BE2C (cell line): ENCODE data around the gene SFTA2.

Experiments used
- DNase-seq: peaks from one replicate; pipeline ENCODE4 v3.0.0-alpha.2; 2020
- H3K27me3 ChIP-seq: fragments of 250-450 bp; sonication (Bioruptor Pico); 2 replicates; pipeline ENCODE4 v1.5.1; 2020; ENCODE audit warnings: mild to moderate bottlenecking
- H3K36me3 ChIP-seq: fragments of 250-450 bp; sonication (Bioruptor Pico); 2 replicates; pipeline ENCODE4 v1.5.1; 2020; ENCODE audit warnings: mild to moderate bottlenecking
- H3K4me1 ChIP-seq: fragments of 250-450 bp; sonication (Bioruptor Pico); 2 replicates; pipeline ENCODE4 v1.5.1; 2020
- H3K4me3 ChIP-seq: 2 replicates; pipeline ENCODE4 v1.5.1; 2011; ENCODE audit warnings: low read depth, low read length
- H3K9me3 ChIP-seq: fragments of 250-450 bp; sonication (Bioruptor Pico); 2 replicates; pipeline ENCODE4 v1.5.1; 2020
- CTCF ChIP-seq: IDR thresholded peaks from 2 replicates; pipeline ENCODE4 v1.5.1; 2012; ENCODE audit warnings: mild to moderate bottlenecking, low read depth, low read length

The SFTA2 gene

GRCh38 chr6:30966154-30966553 is 34.2 kb upstream of the SFTA2 start:
- Histone ChIP-seq H3K4me1 (no peaks in the 10 kb centered on the region), H3K9me3 (no peaks in the 10 kb centered on the region), H3K36me3 (no peaks in the 10 kb centered on the region), H3K4me3 (no peak overlapping the region), H3K27me3 (peaks cover 11% of the 10 kb centered on the region)
- no peak for TF ChIP-seq CTCF
- DNase-seq, result no peak

GRCh38 chr6:30965140-30965601 is 33.2 kb upstream of the SFTA2 start:
- H3K4me1 ChIP-seq, result no peaks in the 10 kb centered on the region
- H3K27me3 ChIP-seq, result peaks cover 20% of the 10 kb centered on the region
- DNase-seq, result no peak
- H3K9me3 ChIP-seq, result no peaks in the 10 kb centered on the region
- no peak overlapping the region for H3K4me3 ChIP-seq
- TF ChIP-seq CTCF, result no peak
- H3K36me3 ChIP-seq, result no peaks in the 10 kb centered on the region

- no peak for TF ChIP-seq CTCF
- Histone ChIP-seq H3K9me3 (no peaks in the 10 kb centered on the region), H3K27me3 (peaks cover 30% of the 10 kb centered on the region), H3K36me3 (no peaks in the 10 kb centered on the region), H3K4me3 (no peak overlapping the region), H3K4me1 (no peaks in the 10 kb centered on the region)
- no peak for DNase-seq
These were observed 32.1 kb upstream of the SFTA2 start for GRCh38 chr6:30964075-30964474.

- H3K27me3 ChIP-seq, result peaks cover 30% of the 10 kb centered on the region
- TF ChIP-seq CTCF, result no peak
- no peak for DNase-seq
These were observed 31.7 kb upstream of the SFTA2 start for GRCh38 chr6:30963641-30964040.

GRCh38 chr6:30962716-30963115 is 30.7 kb upstream of the SFTA2 start:
- Histone ChIP-seq H3K4me1 (no peaks in the 10 kb centered on the region), H3K4me3 (no peak overlapping the region), H3K36me3 (no peaks in the 10 kb centered on the region), H3K27me3 (peaks cover 35% of the 10 kb centered on the region), H3K9me3 (no peaks in the 10 kb centered on the region)
- DNase-seq, result no peak
- no peak for TF ChIP-seq CTCF

More at GRCh38 chr6:30963641-30964040, 31.7 kb upstream of the SFTA2 start:
- Histone ChIP-seq H3K4me3 (no peak overlapping the region), H3K9me3 (no peaks in the 10 kb centered on the region), H3K4me1 (no peaks in the 10 kb centered on the region), H3K36me3 (no peaks in the 10 kb centered on the region)

GRCh38 chr6:30960907-30961673 is 29.1 kb upstream of the SFTA2 start:
- DNase-seq, result no peak
- H3K4me1 ChIP-seq, result no peaks in the 10 kb centered on the region
- TF ChIP-seq CTCF, result no peak

More at GRCh38 chr6:30960907-30961673, 29.1 kb upstream of the SFTA2 start:
- no peak overlapping the region for H3K4me3 ChIP-seq
- H3K27me3 ChIP-seq, result peaks cover 49% of the 10 kb centered on the region
- no peaks in the 10 kb centered on the region for H3K36me3 ChIP-seq
- no peaks in the 10 kb centered on the region for H3K9me3 ChIP-seq
